NCI-H2227 (cell line): Measurements from ENCODE around the gene DRGX.

Experiments used
- DNase-seq: peaks from one replicate; lab custom pipeline; 2025; ENCODE audit not compliant: unreplicated experiment; lab: John Stamatoyannopoulos, UW

Gene DRGX

DNA sequence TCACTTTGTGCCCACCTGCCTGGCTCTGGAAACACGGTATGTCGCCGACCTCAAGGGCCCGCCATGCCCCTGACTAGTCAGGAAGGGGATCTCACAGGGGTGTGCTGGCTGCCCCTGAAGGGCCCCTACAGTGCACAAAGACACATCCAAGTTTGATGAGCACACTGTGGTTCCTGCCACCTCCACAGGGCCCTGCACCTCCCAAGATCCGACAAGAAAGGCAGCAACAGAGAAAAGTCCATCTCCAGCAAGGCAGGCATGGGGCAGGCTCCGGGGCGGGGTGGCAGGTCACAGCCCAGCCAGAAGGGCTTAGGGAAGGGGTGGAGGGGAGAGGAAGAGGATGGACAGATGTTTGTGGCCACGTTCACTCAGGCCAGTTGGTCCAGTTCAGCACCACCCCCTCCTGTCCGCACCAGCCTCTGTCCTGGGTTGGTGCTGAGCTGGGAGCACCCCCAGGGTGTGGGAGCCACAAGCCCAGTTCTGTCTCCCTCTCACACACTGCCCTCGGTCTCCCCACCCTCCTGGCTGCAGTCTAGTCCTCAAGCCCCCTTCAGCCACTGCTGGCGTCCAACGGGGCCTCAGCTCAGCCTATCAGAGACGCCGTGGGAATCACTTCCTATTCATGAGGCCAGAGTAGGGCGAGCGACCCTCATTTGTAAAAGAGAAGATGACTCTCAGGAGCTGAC is 11.5 kb downstream of the DRGX start:
- DNase-seq, result no peak

- no peak for DNase-seq
Observed at GRCh38 chr10:49383853-49384252, 12.0 kb downstream of the DRGX start.

- DNase-seq, result no peak
Observed at GRCh38 chr10:49382826-49383225, 13.1 kb downstream of the DRGX start.

DNA sequence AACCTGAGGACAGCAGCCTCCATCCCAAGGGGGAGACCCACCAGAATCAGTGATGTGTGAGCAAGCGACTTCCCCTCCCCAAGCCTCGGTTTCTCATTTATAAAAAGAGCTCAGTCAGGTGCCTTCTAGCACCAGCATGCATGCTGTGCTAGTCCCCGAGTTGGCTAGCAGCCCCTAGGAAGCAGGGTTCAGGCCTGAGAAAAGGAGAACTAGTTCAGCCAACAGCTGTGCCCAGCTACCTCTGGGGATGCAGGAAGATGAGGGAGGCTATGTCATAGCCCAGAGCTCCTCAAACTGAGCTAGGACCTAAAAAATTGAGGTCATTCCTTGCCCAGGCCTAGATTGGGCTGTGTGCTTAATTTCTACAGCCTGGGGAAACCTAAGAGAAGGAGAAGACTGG is 13.7 kb downstream of the DRGX start:
- no peak for DNase-seq

- DNase-seq, result no peak
Observed at GRCh38 chr10:49381111-49381900, 14.6 kb downstream of the DRGX start.

- DNase-seq, result no peak
Observed at GRCh38 chr10:49379596-49380410, 16.1 kb downstream of the DRGX start.

GRCh38 chr10:49377256-49377655 is 18.6 kb downstream of the DRGX start:
- DNase-seq, result no peak

GRCh38 chr10:49375611-49376010 is 20.3 kb downstream of the DRGX start:
- DNase-seq, result no peak

- no peak for DNase-seq
Observed at GRCh38 chr10:49374740-49375139, 21.1 kb downstream of the DRGX start.

DNA sequence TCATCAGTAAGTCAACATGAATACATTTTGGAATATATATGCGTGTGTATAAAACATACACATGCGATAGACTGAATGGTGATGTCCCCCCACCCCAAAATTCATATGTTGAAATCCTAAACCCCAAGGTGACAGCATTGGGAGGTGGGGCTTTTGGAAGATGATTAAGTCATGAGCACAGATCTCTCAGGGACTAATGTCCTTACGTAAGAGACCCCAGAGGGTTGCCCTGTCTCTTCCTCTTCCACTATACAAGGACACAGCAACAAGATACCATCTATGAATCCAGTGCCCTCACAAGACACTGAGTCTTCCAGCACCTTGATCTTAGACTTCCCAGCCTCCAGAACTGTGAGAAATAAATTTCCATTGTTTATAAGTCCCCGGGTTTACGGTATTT is 22.5 kb downstream of the DRGX start:
- DNase-seq, result no peak

DNA sequence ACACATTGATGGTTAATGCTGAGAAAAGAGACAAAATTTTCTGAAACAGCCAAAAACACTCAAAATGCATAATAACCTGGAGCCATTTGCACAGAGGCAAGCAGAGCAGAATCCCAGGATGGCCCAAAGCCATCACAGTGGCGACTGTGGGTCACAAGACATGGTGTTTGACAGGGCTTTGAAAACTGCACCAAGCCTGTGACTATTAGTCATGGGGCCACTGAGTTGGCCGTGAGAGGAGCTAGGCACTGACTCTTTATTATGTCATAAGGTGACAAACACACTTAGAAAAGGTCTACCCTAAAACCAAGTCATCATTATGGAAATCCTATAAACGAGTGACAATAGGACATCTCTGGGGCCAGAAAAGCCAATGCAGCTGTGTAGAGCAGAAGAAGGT is 23.9 kb downstream of the DRGX start:
- no peak for DNase-seq

- DNase-seq, result no peak
Observed at GRCh38 chr10:49370326-49371100, 25.4 kb downstream of the DRGX start.

DNA sequence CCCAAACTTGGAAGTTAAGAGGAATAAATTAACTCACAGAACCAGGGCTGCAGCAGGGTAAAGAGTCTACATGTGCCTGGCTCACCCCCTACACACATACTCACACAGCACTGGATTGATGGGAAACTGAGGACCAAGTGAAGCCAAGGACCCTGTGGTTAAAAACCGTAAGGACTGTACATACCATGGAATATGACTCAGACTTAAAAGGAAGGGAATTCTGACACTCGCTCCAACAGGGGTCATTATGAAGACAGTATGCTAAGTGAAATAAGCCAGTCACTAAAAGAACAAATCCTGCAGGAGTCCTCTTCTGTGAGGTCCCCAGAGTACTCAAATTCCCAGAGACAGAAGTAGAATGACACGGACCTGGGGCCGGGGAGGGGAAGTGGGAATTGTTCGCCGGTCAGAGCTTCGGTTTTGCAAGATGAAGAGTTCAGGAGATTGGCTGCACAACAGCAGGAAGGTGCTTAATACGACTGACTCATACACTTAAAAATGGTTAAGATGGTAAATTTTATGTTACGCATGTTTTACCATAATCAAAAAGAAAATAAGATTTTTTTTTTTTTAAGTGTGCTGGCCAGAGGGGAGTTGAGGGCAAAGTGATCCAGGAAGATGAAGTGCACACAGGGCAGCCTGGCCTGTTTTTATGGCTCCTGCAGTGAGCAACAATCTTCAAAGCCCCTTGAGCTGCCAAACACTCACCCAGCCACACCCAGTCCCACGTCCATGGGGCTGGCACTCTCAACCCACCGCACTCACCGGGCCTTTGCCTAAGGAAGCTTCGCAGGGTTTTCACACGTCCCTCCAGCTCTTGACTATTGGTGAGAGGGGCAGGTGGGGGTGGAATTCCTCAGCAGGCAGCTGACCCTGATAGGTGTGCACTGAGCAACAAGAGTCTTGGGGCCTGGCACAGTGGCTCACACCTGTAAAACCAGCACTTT is 26.4 kb downstream of the DRGX start:
- no peak for DNase-seq

GRCh38 chr10:49368256-49368655 is 27.6 kb downstream of the DRGX start:
- no peak for DNase-seq

GRCh38 chr10:49367600-49367999 is 28.3 kb downstream of the DRGX start:
- no peak for DNase-seq

- DNase-seq, result no peak
Observed at GRCh38 chr10:49366460-49366859, 29.4 kb downstream of the DRGX start.

DNA sequence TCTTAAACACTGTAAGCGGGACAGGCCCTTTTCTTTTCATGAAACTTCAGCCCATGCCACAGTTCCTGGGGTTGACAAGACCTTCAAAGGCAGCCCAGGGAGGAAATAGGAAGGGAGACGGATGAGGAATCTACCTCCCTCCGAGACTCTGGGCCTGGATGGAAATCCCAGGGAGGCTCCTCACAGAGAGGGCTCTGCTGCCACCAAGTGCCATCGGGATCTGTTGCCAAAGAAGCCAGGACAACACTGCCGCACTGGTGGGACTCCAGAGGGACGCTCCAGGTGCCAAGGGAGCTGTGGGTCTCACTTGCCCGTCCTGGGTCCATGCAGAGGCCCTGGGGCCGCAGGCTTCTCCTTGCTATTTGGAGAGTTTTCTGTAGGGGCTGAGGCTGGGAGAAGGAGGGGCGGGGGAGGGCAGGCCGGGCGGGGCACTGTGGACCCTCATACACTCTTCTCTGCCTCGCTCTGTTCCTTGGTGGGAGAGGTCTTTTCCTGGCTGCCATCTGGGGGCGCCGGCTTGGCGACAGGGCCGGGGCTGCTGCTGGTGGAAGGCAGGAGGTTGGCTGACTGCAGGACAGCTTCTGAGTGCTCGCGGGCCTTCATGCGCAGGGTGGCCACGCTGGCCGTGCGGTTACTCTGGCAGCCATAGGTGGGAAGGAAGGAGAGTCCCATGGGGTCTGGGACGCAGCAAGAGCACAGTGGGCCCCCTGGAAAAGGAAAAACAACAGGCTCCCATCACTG is 30.0 kb downstream of the DRGX start:
- no peak for DNase-seq

DNA sequence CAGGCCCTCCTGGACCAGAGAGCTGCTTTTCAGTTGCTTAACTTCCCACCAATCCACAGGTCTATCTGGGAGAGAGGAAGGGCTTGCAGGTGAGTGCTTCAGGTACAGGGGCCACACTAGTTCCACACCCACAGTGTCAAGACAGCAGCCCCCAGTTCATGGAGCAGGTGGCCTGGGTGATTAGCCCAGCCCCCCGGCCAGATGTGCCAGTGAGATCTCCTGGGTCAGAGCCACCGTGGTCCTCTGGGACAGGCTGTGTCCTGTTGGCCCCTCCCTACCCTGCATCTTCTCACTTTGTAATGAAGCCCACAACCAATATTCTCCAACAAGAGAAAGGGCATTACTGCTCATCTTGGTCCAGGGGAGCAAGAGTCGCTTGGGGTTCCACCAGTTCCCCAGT is 30.6 kb downstream of the DRGX start:
- no peak for DNase-seq

- DNase-seq, result no peak
Observed at GRCh38 chr10:49364747-49365146, 31.1 kb downstream of the DRGX start.
